ENCODE data around the gene SEC24D.

SEC24D gene

DNA sequence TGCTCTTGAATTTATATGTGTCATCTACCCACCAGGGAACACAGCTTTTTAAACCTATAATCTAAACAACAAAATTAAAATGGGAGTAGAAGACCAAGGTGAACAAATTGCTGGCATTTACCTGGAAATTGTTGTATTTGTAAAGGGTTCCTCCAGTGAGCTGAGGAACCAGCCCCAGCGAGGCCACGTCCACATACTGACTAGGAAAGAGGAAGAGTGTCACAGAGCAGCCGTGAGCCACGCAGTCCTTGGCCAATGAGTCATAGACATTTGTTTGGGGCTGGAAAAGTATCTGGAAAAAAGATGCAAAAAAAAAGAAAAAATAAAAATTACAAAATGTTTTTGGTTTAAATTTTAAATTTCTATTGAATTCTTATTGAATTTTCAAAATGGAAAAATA is 92.1 kb downstream of the SEC24D start:
- DNase-seq (ENCODE audit: low read depth): no peak

DNA sequence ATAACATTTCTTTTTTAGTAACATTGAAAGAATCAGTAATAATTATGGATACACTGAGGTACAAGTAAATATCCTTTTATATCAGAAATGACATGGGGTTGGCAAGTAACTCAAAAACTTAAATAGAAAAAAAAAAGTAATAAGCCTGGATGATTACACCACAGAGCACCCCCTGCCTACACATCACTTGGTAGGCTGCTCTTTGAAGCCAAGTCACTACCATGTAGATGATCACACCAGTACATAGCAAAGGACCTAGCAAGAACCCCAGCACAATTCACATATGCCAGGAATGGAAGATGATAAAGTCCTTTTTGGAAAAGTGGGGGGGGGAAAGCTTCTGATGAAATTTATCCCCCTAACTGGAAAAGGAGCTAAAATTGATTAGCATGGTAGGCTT is 93.9 kb downstream of the SEC24D start:
- H3K4me3 ChIP-seq (ENCODE audit: control insufficient read depth, low read depth, low read length): no peak overlapping the region
- TF ChIP-seq, protein P1, sequence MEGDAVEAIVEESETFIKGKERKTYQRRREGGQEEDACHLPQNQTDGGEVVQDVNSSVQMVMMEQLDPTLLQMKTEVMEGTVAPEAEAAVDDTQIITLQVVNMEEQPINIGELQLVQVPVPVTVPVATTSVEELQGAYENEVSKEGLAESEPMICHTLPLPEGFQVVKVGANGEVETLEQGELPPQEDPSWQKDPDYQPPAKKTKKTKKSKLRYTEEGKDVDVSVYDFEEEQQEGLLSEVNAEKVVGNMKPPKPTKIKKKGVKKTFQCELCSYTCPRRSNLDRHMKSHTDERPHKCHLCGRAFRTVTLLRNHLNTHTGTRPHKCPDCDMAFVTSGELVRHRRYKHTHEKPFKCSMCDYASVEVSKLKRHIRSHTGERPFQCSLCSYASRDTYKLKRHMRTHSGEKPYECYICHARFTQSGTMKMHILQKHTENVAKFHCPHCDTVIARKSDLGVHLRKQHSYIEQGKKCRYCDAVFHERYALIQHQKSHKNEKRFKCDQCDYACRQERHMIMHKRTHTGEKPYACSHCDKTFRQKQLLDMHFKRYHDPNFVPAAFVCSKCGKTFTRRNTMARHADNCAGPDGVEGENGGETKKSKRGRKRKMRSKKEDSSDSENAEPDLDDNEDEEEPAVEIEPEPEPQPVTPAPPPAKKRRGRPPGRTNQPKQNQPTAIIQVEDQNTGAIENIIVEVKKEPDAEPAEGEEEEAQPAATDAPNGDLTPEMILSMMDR (IDR thresholded peaks at IDR 0.05; ENCODE audit: control insufficient read depth, insufficient read depth, low read depth, low read length, missing control alignments): no peak
- no peak for DNase-seq (ENCODE audit: low read depth)

More for the DNA sequence above, 92.1 kb downstream of the SEC24D start:
- TF ChIP-seq, protein P1 (IDR thresholded peaks at IDR 0.05; ENCODE audit: control insufficient read depth, insufficient read depth, low read depth, low read length, missing control alignments): no peak
- no peak overlapping the region for H3K4me3 ChIP-seq (ENCODE audit: control insufficient read depth, low read depth, low read length)

DNA sequence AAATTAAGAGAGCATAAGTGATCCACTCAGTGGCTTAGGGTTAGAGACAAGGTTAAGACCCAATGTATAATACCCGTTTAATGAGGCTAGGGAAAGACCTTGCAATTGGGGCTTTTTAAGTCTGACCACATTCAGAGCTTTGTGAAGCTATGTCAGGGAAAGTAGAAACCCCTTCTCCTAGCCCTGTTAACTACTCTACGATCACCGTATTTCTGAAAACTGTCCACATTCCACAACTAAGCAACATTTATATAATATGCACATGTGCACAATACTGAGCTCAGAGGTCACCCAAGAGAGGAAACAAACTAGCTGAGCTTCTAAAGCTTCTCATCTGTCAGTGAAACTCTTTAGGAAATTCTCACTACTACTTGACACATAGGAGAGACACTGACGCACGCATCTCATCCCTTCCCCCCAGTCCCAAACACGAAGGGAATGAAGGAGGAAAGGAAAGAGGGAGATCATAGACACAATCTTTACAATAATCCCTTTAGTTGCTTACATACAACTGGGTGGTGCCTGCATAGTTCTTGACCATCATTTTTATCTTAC is 94.5 kb downstream of the SEC24D start:
- no peak for DNase-seq (ENCODE audit: low read depth)
- TF ChIP-seq, protein P1 (IDR thresholded peaks at IDR 0.05; ENCODE audit: control insufficient read depth, insufficient read depth, low read depth, low read length, missing control alignments): no peak
- H3K4me3 ChIP-seq (ENCODE audit: control insufficient read depth, low read depth, low read length): no peak overlapping the region

DNA sequence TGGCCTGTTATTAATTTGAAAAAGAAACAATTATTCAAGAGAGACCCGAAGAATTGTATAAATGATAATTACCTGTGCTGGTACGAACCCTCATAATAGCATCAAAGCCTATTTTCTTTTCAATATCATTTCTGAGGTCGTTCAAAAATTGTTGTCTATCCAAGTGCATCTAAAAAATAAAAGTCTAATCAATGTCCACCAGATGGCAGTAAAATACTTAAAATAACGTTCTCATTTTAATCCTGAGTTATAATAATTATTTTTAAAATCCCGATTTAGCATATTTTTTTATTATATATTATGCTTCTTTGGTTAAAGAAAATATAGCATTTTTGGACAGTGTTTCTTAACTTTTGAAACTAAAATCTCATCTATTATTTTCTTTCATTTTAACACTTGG is 95.1 kb downstream of the SEC24D start:
- H3K4me3 ChIP-seq (ENCODE audit: control insufficient read depth, low read depth, low read length): no peak overlapping the region
- TF ChIP-seq, protein P1 (IDR thresholded peaks at IDR 0.05; ENCODE audit: control insufficient read depth, insufficient read depth, low read depth, low read length, missing control alignments): no peak
- DNase-seq (ENCODE audit: low read depth): no peak

DNA sequence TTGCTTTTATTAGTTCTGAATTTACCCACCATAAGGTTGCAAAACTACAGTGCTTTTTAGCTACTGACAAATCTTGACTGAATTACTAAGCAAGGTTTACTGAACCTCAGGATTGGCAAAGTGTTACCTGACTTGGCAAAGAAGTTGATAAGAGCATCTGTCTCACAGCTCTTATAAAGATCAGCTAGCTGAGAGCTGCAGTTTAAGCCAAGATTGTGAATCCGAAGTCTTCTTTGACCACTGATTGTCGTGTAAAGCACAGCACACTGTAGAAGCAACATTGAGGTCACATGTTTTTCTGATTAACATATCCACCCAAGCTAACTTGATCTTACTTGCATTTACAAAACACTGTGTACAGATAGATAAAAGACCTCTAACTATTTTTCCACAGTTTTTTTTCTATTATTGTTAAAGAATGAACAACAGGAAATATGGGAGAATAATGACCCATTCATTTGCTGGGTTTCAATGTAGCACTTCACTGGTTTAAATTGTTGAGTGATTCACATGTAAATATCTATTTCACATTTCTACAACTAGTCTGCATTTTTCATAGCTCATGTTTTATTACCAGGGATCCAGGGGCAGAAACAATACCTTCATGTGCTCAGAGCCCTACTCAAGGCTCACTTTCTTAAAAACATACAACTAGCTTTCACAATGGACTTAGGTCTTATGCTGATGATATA is 96.8 kb downstream of the SEC24D start:
- DNase-seq (ENCODE audit: low read depth): no peak
- H3K4me3 ChIP-seq (ENCODE audit: control insufficient read depth, low read depth, low read length): no peak overlapping the region
- TF ChIP-seq, protein P1 (IDR thresholded peaks at IDR 0.05; ENCODE audit: control insufficient read depth, insufficient read depth, low read depth, low read length, missing control alignments): no peak

DNA sequence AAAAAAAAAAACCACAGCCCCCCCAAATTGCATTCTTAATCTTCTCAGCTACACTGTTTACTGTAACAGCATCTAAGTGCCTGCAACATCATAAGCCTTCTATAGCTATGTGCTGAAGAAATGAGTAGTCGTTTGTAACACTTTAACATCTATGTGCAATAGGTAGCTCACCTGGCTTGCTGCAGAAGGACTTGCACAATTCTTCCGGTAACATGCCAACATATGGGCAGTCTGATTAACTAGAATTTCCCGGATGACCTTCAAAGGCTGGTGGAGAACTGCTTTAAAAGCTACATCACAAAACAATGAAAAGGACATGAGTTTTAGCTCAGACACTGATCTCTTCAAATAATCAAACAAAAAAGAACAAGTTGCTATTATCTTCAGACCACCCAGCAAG is 97.8 kb downstream of the SEC24D start:
- no peak overlapping the region for H3K4me3 ChIP-seq (ENCODE audit: control insufficient read depth, low read depth, low read length)
- DNase-seq (ENCODE audit: low read depth): no peak
- TF ChIP-seq, protein P1 (IDR thresholded peaks at IDR 0.05; ENCODE audit: control insufficient read depth, insufficient read depth, low read depth, low read length, missing control alignments): no peak
